SK-N-SH (cell line): ENCODE data around the gene CALML3. TPM values are rescaled to one million over a fixed set of nuclear protein-coding genes. Genes with fewer than 3 reads are reported as not detected.

Experiments
- CTCF ChIA-PET: fragments of 300-600, 350-600 bp; formaldehyde crosslinking; extraction: SDS; loops from one replicate; lab custom pipeline; 2021; lab: Yijun Ruan, JAX
- POLR2A ChIA-PET: fragments of 350-600 bp; sonication (Branson Sonifier 250); formaldehyde crosslinking; extraction: SDS; loops from one replicate; lab custom pipeline; 2020; ENCODE audit warnings: antibody characterized with exemption, inconsistent platforms; lab: Yijun Ruan, JAX
- DNase-seq: peaks from one replicate; pipeline ENCODE4 v3.0.0; 2012
- H2AFZ ChIP-seq: fragments of 200-600 bp; sonication (generic); 2 replicates; pipeline ENCODE4 v1.8.1; 2016; ENCODE audit warnings: antibody characterized with exemption, mild to moderate bottlenecking, low read depth
- H3F3A ChIP-seq: fragments of 200-600 bp; sonication (generic); replicated peaks from 2 replicates; pipeline ENCODE3; 2016; ENCODE audit warnings: antibody characterized with exemption, mild to moderate bottlenecking; ENCODE audit not compliant: insufficient read depth
- H3K27ac ChIP-seq, 2 experiments: fragments of 200-500 bp in 1 of 2; fragments of 200-600 bp in 1 of 2; sonication (Bioruptor generic) in 1 of 2; sonication (generic), shearing (Covaris generic) in 1 of 2; 2 replicates each; pipeline versions ENCODE4 v1.5.1 to v1.6.1; 2014 to 2016; ENCODE audit warnings: low read depth in 2 of 2, inconsistent platforms in 1 of 2, low read length in 1 of 2, mild to moderate bottlenecking in 1 of 2, mixed read lengths in 1 of 2
- H3K27me3 ChIP-seq: fragments of 200-600 bp; sonication (generic), shearing (Covaris generic); 2 replicates; pipeline ENCODE4 v1.6.1; 2016; ENCODE audit warnings: mixed run types; ENCODE audit not compliant: insufficient read depth
- H3K36me3 ChIP-seq, 2 experiments: fragments of 200-500 bp in 1 of 2; fragments of 200-600 bp in 1 of 2; sonication (Bioruptor generic) in 1 of 2; sonication (generic) in 1 of 2; replicated peaks in 1 of 2; 2 replicates each; pipeline versions ENCODE3 to v1.5.1; 2014 to 2016; ENCODE audit warnings: low read length in 1 of 2, mild to moderate bottlenecking in 1 of 2; ENCODE audit not compliant: insufficient read depth in 2 of 2, control insufficient read depth in 1 of 2
- H3K4me1 ChIP-seq, 2 experiments: fragments of 200-500 bp in 1 of 2; fragments of 200-600 bp in 1 of 2; sonication (Bioruptor generic) in 1 of 2; sonication (generic), shearing (Covaris generic) in 1 of 2; 2 replicates each; pipeline versions ENCODE4 v1.5.1 to v1.6.1; 2014 to 2016; ENCODE audit warnings: low read depth in 1 of 2, low read length in 1 of 2, mixed run types in 1 of 2; ENCODE audit not compliant: insufficient read depth in 2 of 2, control insufficient read depth in 1 of 2
- H3K4me2 ChIP-seq: fragments of 200-600 bp; sonication (generic), shearing (Covaris generic); 2 replicates; pipeline ENCODE4 v1.6.1; 2017; ENCODE audit warnings: mixed run types
- H3K4me3 ChIP-seq, 2 experiments: fragments of 200-500 bp in 1 of 2; fragments of 200-600 bp in 1 of 2; sonication (Bioruptor generic) in 1 of 2; sonication (generic), shearing (Covaris generic) in 1 of 2; 2 replicates each; pipeline versions ENCODE4 v1.5.1 to v1.8.1; 2014 to 2016; ENCODE audit warnings: low read depth in 2 of 2, inconsistent platforms in 1 of 2, low read length in 1 of 2, mild to moderate bottlenecking in 1 of 2, mixed read lengths in 1 of 2, moderate library complexity in 1 of 2
- H3K79me2 ChIP-seq: fragments of 200-600 bp; sonication (generic); 2 replicates; pipeline ENCODE4 v1.8.1; 2017; ENCODE audit warnings: mild to moderate bottlenecking; ENCODE audit not compliant: insufficient read depth
- H3K9ac ChIP-seq: fragments of 200-600 bp; sonication (generic); 2 replicates; pipeline ENCODE4 v1.6.1; 2017; ENCODE audit warnings: mixed run types
- H3K9me2 ChIP-seq: fragments of 200-600 bp; sonication (generic); 2 replicates; pipeline ENCODE4 v1.6.1; 2017; ENCODE audit warnings: mixed run types
- H3K9me3 ChIP-seq: fragments of 200-600 bp; sonication (generic); 2 replicates; pipeline ENCODE4 v1.6.1; 2017; ENCODE audit warnings: mixed run types, mild to moderate bottlenecking, moderate library complexity
- H4K20me1 ChIP-seq: fragments of 200-600 bp; sonication (generic); 2 replicates; pipeline ENCODE4 v1.6.1; 2017; ENCODE audit warnings: mild to moderate bottlenecking, mixed run types; ENCODE audit not compliant: insufficient read depth
- CHD2 ChIP-seq: fragments of 150-350 bp; IDR thresholded peaks from 2 replicates; pipeline ENCODE4 v1.6.1; 2018; ENCODE audit warnings: low read length; ENCODE audit not compliant: partially characterized antibody
- ELF1 ChIP-seq: IDR thresholded peaks from 2 replicates; pipeline ENCODE4 v1.4.0; 2012
- EP300 ChIP-seq, 2 experiments: IDR thresholded peaks; 2 replicates each; pipeline versions ENCODE4 v1.4.0 to v1.6.1; 2012; ENCODE audit warnings: borderline replicate concordance in 1 of 2, low read depth in 1 of 2, low read length in 1 of 2
- EZH2phosphoT487 ChIP-seq: fragments of 200-600 bp; sonication (generic); IDR thresholded peaks from 2 replicates; pipeline ENCODE4 v1.6.1; 2017; ENCODE audit warnings: low read depth, mixed run types, mild to moderate bottlenecking, antibody characterized with exemption, moderate library complexity, borderline replicate concordance
- FOSL2 ChIP-seq: IDR thresholded peaks from 2 replicates; pipeline ENCODE4 v1.4.0; 2012; ENCODE audit warnings: low read depth, mild to moderate bottlenecking, moderate library complexity, borderline replicate concordance
- FOXJ3 ChIP-seq: sonication (generic); formaldehyde crosslinking; IDR thresholded peaks from 2 replicates; pipeline ENCODE4 v1.5.1; 2020; ENCODE audit warnings: mild to moderate bottlenecking, missing genetic modification reagents
- FOXM1 ChIP-seq: IDR thresholded peaks from 2 replicates; pipeline ENCODE4 v1.4.0; 2012; ENCODE audit warnings: low read depth, mild to moderate bottlenecking
- GABPA ChIP-seq: IDR thresholded peaks from 2 replicates; pipeline ENCODE4 v1.4.0; 2012; ENCODE audit warnings: low read depth, mild to moderate bottlenecking
- GATA2 ChIP-seq: sonication (generic); formaldehyde crosslinking; IDR thresholded peaks from 2 replicates; pipeline ENCODE4 v1.5.0; 2020; ENCODE audit warnings: mild to moderate bottlenecking, missing genetic modification reagents
- IRF3 ChIP-seq: fragments of 150-350 bp; IDR thresholded peaks from 2 replicates; pipeline ENCODE4 v1.6.1; 2016; ENCODE audit warnings: mild to moderate bottlenecking, low read depth, low read length
- JUND ChIP-seq: IDR thresholded peaks from 2 replicates; pipeline ENCODE4 v1.4.0; 2012
- PBX3 ChIP-seq: IDR thresholded peaks from 2 replicates; pipeline ENCODE4; 2012
- POLR2AphosphoS5 ChIP-seq: IDR thresholded peaks from 2 replicates; pipeline ENCODE4 v1.6.1; 2012; ENCODE audit warnings: low read depth, low read length
- RFX5 ChIP-seq: IDR thresholded peaks from 2 replicates; pipeline ENCODE4 v1.6.1; 2012; ENCODE audit warnings: mild to moderate bottlenecking, improper control_type of control experiment, low read length
- RXRA ChIP-seq: IDR thresholded peaks from 2 replicates; pipeline ENCODE4 v1.4.0; 2012; ENCODE audit warnings: low read depth, mild to moderate bottlenecking, borderline replicate concordance
- TAF1 ChIP-seq: IDR thresholded peaks from 2 replicates; pipeline ENCODE4 v1.6.1; 2012; ENCODE audit warnings: low read depth, mild to moderate bottlenecking, low read length, moderate library complexity, borderline replicate concordance
- TEAD4 ChIP-seq: IDR thresholded peaks from 2 replicates; pipeline ENCODE4 v1.4.0; 2012; ENCODE audit warnings: mild to moderate bottlenecking, borderline replicate concordance; ENCODE audit not compliant: insufficient read depth
- USF1 ChIP-seq: IDR thresholded peaks from 2 replicates; pipeline ENCODE4 v1.4.0; 2012; ENCODE audit warnings: low read depth, borderline replicate concordance
- YY1 ChIP-seq: IDR thresholded peaks from 2 replicates; pipeline ENCODE4 v1.4.0; 2012; ENCODE audit warnings: low read depth, mild to moderate bottlenecking
- ZBTB33 ChIP-seq: IDR thresholded peaks from 2 replicates; pipeline ENCODE4 v1.4.0; 2012; ENCODE audit warnings: low read depth, borderline replicate concordance
- WGBS: methylation state at CpG from one replicate; pipeline ENCODE4 v1.1.6; 2017; ENCODE audit warnings: low lambda C conversion rate; 5-methylcytosine and 5-hydroxymethylcytosine counted together
- polyA plus RNA-seq, 3 experiments: library from polyadenylated mRNA; depleted of rRNA; stranded (reverse); fragments of >200 nt; gene quantifications; 2 replicates each; pipeline ENCODE4 v1.2.3, GENCODE V29; 2012
- TF ChIP-seq, protein P1 (sequence below): fragments of 200-600 bp; sonication (generic); IDR thresholded peaks from 2 replicates; pipeline ENCODE4 v1.6.1; 2017; ENCODE audit warnings: antibody characterized with exemption, mild to moderate bottlenecking, moderate library complexity
- TF ChIP-seq, protein P2 (sequence below): fragments of 150-350 bp; IDR thresholded peaks from 2 replicates; pipeline ENCODE4 v1.6.1; 2017; ENCODE audit warnings: antibody characterized with exemption, low read length, low read depth, borderline replicate concordance

The CALML3 gene
- polyA plus RNA-seq, 1 of the 3 experiments (the other 2 are of a cell fraction) = not detected

DNA sequence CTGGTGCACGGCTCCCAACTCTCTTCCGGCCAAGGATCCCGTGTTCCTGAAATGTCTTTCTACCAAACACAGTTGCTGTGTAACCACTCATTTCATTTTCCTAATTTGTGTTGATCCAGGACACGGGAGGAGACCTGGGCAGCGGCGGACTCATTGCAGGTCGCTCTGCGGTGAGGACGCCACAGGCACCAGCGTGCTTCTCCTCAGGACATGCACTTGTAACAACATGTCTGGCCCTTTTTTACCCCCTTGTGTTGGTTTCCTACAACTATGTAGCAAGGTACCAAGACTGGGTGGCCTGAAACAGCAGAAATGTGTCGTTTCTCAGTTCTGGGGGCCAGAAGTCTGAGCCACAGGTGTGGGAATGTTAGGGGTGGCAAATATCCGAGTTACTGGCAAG lies 43.6 kb upstream of the CALML3 start:
- no peaks in the 10 kb centered on the region for H3K9me3 ChIP-seq
- H3K4me3 ChIP-seq = no peak overlapping the region
- no peaks in the 10 kb centered on the region for H3K27me3 ChIP-seq
- H3K4me2 ChIP-seq = no peak overlapping the region
- no peaks in the 10 kb centered on the region for H3F3A ChIP-seq
- CTCF ChIA-PET = no interaction called here
- H3K36me3 ChIP-seq = no peaks in the 10 kb centered on the region
- H3K27ac ChIP-seq = no peak overlapping the region
- H3K9me2 ChIP-seq = no peaks in the 10 kb centered on the region
- no peaks in the 10 kb centered on the region for H3K79me2 ChIP-seq
- 83% methylated on average over 12 of the region's 12 CpGs for WGBS
- H4K20me1 ChIP-seq = no peaks in the 10 kb centered on the region
- H3K4me1 ChIP-seq = no peaks in the 10 kb centered on the region
- TF ChIP-seq RXRA (no peak), EP300 (IDR thresholded peaks at IDR 0.05; ENCODE audit: borderline replicate concordance in 1 of 2, low read depth in 1 of 2, low read length in 1 of 2) (no peak), FOXM1 (no peak), JUND (no peak), GABPA (no peak), CHD2 (no peak), YY1 (no peak), ZBTB33 (no peak), FOXJ3 (no peak), RFX5 (no peak), GATA2 (CRISPR knock-in tag) (no peak)
- no peak overlapping the region for H3K9ac ChIP-seq
- no peak overlapping the region for H2AFZ ChIP-seq
- DNase-seq = no peak
- POLR2A ChIA-PET = no interaction called here

DNA sequence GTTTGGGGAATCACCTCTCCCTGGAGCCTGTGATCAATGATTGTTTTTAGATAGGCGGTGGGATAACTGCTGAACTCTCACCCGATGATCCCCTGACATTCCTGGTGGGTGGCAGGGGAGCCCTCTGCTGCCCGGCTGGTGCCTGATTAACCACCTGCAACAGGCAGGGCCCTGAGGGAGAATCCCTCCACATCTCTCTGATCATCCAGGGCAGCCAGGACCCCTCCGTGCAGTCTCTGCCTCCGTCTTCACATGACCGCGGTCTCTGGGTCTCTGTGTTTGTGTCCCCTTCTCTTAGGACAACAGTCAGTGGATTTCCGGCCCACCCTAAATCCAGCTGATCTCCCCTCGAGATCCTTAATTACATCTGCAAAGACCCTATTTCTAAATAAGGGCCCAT lies 42.7 kb upstream of the CALML3 start:
- Histone ChIP-seq H3K4me3 (no peak overlapping the region), H2AFZ (no peak overlapping the region), H3K36me3 (no peaks in the 10 kb centered on the region), H3K4me1 (no peaks in the 10 kb centered on the region), H3K9ac (no peak overlapping the region), H3K4me2 (no peak overlapping the region), H3K27ac (no peak overlapping the region), H3K9me2 (no peaks in the 10 kb centered on the region), H3K9me3 (no peaks in the 10 kb centered on the region), H3K27me3 (no peaks in the 10 kb centered on the region), H3F3A (no peaks in the 10 kb centered on the region), H4K20me1 (no peaks in the 10 kb centered on the region), H3K79me2 (no peaks in the 10 kb centered on the region)
- DNase-seq = no peak
- 87% methylated on average over 9 of the region's 9 CpGs for WGBS
- CTCF ChIA-PET = no interaction called here
- POLR2A ChIA-PET = no interaction called here
- TF ChIP-seq TAF1 (no peak), PBX3 (no peak), ELF1 (no peak), EZH2phosphoT487 (no peak), TEAD4 (no peak), EP300 (IDR thresholded peaks at IDR 0.05; ENCODE audit: borderline replicate concordance in 1 of 2, low read depth in 1 of 2, low read length in 1 of 2) (no peak), USF1 (no peak), FOXM1 (no peak), GATA2 (CRISPR knock-in tag) (no peak), FOSL2 (no peak), POLR2AphosphoS5 (no peak), IRF3 (no peak), GABPA (no peak), RXRA (no peak)
- TF ChIP-seq, protein P1, sequence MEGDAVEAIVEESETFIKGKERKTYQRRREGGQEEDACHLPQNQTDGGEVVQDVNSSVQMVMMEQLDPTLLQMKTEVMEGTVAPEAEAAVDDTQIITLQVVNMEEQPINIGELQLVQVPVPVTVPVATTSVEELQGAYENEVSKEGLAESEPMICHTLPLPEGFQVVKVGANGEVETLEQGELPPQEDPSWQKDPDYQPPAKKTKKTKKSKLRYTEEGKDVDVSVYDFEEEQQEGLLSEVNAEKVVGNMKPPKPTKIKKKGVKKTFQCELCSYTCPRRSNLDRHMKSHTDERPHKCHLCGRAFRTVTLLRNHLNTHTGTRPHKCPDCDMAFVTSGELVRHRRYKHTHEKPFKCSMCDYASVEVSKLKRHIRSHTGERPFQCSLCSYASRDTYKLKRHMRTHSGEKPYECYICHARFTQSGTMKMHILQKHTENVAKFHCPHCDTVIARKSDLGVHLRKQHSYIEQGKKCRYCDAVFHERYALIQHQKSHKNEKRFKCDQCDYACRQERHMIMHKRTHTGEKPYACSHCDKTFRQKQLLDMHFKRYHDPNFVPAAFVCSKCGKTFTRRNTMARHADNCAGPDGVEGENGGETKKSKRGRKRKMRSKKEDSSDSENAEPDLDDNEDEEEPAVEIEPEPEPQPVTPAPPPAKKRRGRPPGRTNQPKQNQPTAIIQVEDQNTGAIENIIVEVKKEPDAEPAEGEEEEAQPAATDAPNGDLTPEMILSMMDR = no peak
- TF ChIP-seq, protein P2, sequence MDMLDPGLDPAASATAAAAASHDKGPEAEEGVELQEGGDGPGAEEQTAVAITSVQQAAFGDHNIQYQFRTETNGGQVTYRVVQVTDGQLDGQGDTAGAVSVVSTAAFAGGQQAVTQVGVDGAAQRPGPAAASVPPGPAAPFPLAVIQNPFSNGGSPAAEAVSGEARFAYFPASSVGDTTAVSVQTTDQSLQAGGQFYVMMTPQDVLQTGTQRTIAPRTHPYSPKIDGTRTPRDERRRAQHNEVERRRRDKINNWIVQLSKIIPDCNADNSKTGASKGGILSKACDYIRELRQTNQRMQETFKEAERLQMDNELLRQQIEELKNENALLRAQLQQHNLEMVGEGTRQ = no peak
